Activated naive CD4-positive, alpha-beta T cell treated with anti-CD3 and anti-CD28 coated beads, Interleukin-2, amount 50 U/mL, for 24 hours (primary cell): ENCODE measurements around the gene IL32.
A peak's percentile ranks its signal among the peaks of the same experiment; 100 is the strongest.
"Not testable (repeated sequence)": the region's sequence is repeated elsewhere in the genome, so short reads cannot be mapped to it uniquely, and the experiment has no call there.

Source experiments
- H3K27ac Mint-ChIP-seq: one replicate; pipeline ENCODE4 v1.8.0; 2021; ENCODE audit warnings: mild to moderate bottlenecking, mixed read lengths
- H3K27me3 Mint-ChIP-seq: one replicate; pipeline ENCODE4 v1.8.0; 2021; ENCODE audit warnings: mixed read lengths
- H3K36me3 Mint-ChIP-seq: one replicate; pipeline ENCODE4 v1.8.0; 2021; ENCODE audit warnings: mixed read lengths
- H3K4me1 Mint-ChIP-seq: one replicate; pipeline ENCODE4 v1.8.0; 2021; ENCODE audit warnings: mixed read lengths
- H3K4me3 Mint-ChIP-seq: one replicate; pipeline ENCODE4 v1.8.0; 2021; ENCODE audit warnings: mild to moderate bottlenecking, mixed read lengths
- H3K9me3 Mint-ChIP-seq: one replicate; pipeline ENCODE4 v1.8.0; 2021; ENCODE audit warnings: mixed read lengths

The IL32 gene

DNA sequence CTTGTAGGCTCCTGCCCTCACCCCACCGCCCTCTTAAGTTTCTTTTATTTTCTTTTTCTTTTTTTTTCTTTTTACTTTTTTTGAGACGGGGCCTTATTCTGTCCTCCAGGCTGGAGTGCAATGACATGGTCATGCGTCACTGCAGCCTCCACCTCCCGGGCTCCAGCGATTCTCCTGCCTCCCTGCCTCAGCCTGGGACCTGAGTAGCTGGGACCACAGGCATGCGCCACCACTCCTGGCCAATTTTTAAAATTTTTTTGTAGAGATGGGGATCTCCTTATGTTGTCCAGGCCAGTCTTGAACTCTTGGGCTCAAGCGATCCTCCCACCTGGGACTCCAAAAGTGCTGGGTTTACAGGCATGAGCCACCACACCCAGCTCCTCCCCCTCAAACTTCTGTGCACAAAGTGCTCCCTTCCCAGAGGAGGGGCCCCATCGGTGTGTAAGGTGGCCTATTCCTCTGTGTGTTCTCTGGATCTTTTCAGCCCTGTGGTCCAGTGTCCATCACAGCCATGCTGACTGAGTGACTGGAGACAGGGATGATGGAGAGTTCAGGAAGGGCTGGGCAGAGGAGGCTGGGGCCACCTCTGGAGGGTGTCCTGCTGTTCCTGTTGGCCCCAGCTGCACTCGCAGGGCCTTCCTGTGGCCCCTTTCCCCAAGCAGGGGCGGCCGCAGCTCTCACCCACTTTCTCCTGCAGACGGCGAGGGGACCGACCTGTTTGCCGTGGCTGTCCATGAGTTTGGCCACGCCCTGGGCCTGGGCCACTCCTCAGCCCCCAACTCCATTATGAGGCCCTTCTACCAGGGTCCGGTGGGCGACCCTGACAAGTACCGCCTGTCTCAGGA is 8.9 kb upstream of the IL32 start:
- no peaks in the 10 kb centered on the region for H3K36me3 Mint-ChIP-seq
- H3K4me1 Mint-ChIP-seq: peaks cover 42% of the 10 kb centered on the region
- no peaks in the 10 kb centered on the region for H3K9me3 Mint-ChIP-seq
- no peaks in the 10 kb centered on the region for H3K27me3 Mint-ChIP-seq
- H3K27ac Mint-ChIP-seq: no peak overlapping the region
- H3K4me3 Mint-ChIP-seq: peak overlapping the region; percentile 23

GRCh38 chr16:3057181-3058138 is 8.0 kb upstream of the IL32 start:
- no peak overlapping the region for H3K27ac Mint-ChIP-seq
- no peaks in the 10 kb centered on the region for H3K9me3 Mint-ChIP-seq
- peaks cover 44% of the 10 kb centered on the region for H3K4me1 Mint-ChIP-seq
- no peaks in the 10 kb centered on the region for H3K27me3 Mint-ChIP-seq
- H3K4me3 Mint-ChIP-seq: peak overlapping the region; percentile 33
- no peaks in the 10 kb centered on the region for H3K36me3 Mint-ChIP-seq

- H3K36me3 Mint-ChIP-seq: no peaks in the 10 kb centered on the region
- peaks cover 49% of the 10 kb centered on the region for H3K4me1 Mint-ChIP-seq
- H3K27me3 Mint-ChIP-seq: no peaks in the 10 kb centered on the region
- no peaks in the 10 kb centered on the region for H3K9me3 Mint-ChIP-seq
- H3K4me3 Mint-ChIP-seq: peak overlapping the region; percentile 83
- no peak overlapping the region for H3K27ac Mint-ChIP-seq
Measured at GRCh38 chr16:3058139-3059030, 7.1 kb upstream of the IL32 start.

GRCh38 chr16:3059041-3059722 is 6.3 kb upstream of the IL32 start:
- peak overlapping the region; percentile 86 for H3K4me3 Mint-ChIP-seq
- H3K27ac Mint-ChIP-seq: peak overlapping the region; percentile 35
- H3K27me3 Mint-ChIP-seq: no peaks in the 10 kb centered on the region
- no peaks in the 10 kb centered on the region for H3K9me3 Mint-ChIP-seq
- peaks cover 49% of the 10 kb centered on the region for H3K4me1 Mint-ChIP-seq
- H3K36me3 Mint-ChIP-seq: no peaks in the 10 kb centered on the region

DNA sequence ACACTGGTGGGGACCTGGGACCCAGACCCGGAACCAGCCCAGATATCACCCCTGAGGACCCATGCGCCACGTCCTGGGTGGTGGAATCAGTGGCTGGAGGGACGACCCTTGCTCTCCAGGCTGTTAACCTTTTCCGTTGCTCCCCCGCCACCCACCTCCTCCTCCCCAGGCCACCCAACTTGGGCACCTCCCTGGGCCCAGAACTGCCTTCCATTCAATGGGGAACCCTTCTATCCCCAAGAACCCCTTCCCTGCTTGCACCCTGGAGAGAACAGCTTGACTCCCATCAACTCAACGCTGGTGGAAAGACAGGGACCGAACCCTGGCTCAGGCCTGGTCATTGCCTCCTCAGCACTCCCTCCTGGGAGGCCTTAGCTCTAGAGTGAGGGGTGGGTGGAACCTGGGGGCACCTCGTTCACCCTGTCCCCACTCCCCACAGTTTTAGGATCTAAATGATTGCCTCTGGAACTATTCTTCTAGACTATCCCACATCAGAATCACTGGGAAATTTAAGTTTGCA is 5.7 kb upstream of the IL32 start:
- Mint-ChIP-seq H3K27me3 (no peaks in the 10 kb centered on the region), H3K27ac (peak overlapping the region; percentile 80), H3K4me3 (peak overlapping the region; percentile 86), H3K36me3 (no peaks in the 10 kb centered on the region), H3K4me1 (peaks cover 49% of the 10 kb centered on the region), H3K9me3 (no peaks in the 10 kb centered on the region)

- no peaks in the 10 kb centered on the region for H3K27me3 Mint-ChIP-seq
- peaks cover 2% of the 10 kb centered on the region for H3K36me3 Mint-ChIP-seq
- peak overlapping the region; percentile 86 for H3K4me3 Mint-ChIP-seq
- peaks cover 49% of the 10 kb centered on the region for H3K4me1 Mint-ChIP-seq
- H3K9me3 Mint-ChIP-seq: no peaks in the 10 kb centered on the region
- H3K27ac Mint-ChIP-seq: peak overlapping the region; percentile 80
Measured at GRCh38 chr16:3060339-3061127, 4.9 kb upstream of the IL32 start.

- Mint-ChIP-seq H3K4me3 (no peak overlapping the region), H3K4me1 (peaks cover 44% of the 10 kb centered on the region), H3K27ac (no peak overlapping the region), H3K36me3 (peaks cover 8% of the 10 kb centered on the region), H3K27me3 (no peaks in the 10 kb centered on the region), H3K9me3 (no peaks in the 10 kb centered on the region)
Measured at GRCh38 chr16:3062553-3062952, 2.9 kb upstream of the IL32 start.

- Mint-ChIP-seq H3K27me3 (no peaks in the 10 kb centered on the region), H3K27ac (peak overlapping the region; percentile 89), H3K4me3 (peak overlapping the region; percentile 39), H3K4me1 (peaks cover 55% of the 10 kb centered on the region), H3K36me3 (peaks cover 8% of the 10 kb centered on the region), H3K9me3 (no peaks in the 10 kb centered on the region)
Measured at GRCh38 chr16:3063625-3064386, 1.6 kb upstream of the IL32 start.

- H3K27ac Mint-ChIP-seq: peak overlapping the region; percentile 99
- H3K4me3 Mint-ChIP-seq: peak overlapping the region; percentile 100
- peaks cover 15% of the 10 kb centered on the region for H3K36me3 Mint-ChIP-seq
- H3K27me3 Mint-ChIP-seq: no peaks in the 10 kb centered on the region
- peaks cover 59% of the 10 kb centered on the region for H3K4me1 Mint-ChIP-seq
- H3K9me3 Mint-ChIP-seq: no peaks in the 10 kb centered on the region
Measured at GRCh38 chr16:3065742-3066439, 451 bp downstream of the IL32 start.

- Mint-ChIP-seq H3K4me3 (peak overlapping the region; percentile 100), H3K4me1 (peaks cover 64% of the 10 kb centered on the region), H3K27me3 (no peaks in the 10 kb centered on the region), H3K27ac (peak overlapping the region; percentile 99), H3K9me3 (no peaks in the 10 kb centered on the region), H3K36me3 (peaks cover 15% of the 10 kb centered on the region)
Measured at GRCh38 chr16:3066440-3066748, 954 bp downstream of the IL32 start.

DNA sequence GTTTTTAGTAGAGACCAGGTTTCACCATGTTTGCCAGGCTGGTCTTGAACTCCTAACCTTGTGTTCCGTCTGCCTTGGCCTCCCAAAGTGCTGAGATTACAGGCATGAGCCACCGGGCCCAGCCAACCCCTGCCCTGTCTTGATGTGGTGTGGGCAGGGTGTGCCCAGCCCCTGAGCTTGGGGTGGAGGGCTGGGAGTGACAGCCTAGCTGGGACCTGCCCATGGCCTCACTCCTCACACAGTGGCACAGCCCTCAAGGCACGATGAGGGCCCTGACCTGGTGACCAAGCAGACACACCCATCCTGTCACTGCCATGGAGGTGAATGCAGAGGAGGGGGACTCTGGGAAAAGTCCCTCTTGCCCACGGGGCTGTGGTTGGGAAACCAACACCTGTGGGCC is 3.0 kb downstream of the IL32 start:
- H3K27ac Mint-ChIP-seq: peak overlapping the region; percentile 95
- peaks cover 70% of the 10 kb centered on the region for H3K4me1 Mint-ChIP-seq
- no peaks in the 10 kb centered on the region for H3K27me3 Mint-ChIP-seq
- peaks cover 15% of the 10 kb centered on the region for H3K36me3 Mint-ChIP-seq
- no peaks in the 10 kb centered on the region for H3K9me3 Mint-ChIP-seq
- peak overlapping the region; percentile 100 for H3K4me3 Mint-ChIP-seq

DNA sequence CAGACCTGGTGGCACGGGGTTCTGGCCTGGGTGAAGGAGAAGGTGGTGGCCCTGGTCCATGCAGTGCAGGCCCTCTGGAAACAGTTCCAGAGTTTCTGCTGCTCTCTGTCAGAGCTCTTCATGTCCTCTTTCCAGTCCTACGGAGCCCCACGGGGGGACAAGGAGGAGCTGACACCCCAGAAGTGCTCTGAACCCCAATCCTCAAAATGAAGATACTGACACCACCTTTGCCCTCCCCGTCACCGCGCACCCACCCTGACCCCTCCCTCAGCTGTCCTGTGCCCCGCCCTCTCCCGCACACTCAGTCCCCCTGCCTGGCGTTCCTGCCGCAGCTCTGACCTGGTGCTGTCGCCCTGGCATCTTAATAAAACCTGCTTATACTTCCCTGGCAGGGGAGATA is 3.7 kb downstream of the IL32 start:
- H3K4me3 Mint-ChIP-seq: peak overlapping the region; percentile 26
- H3K4me1 Mint-ChIP-seq: peaks cover 70% of the 10 kb centered on the region
- not testable (repeated sequence) for H3K9me3 Mint-ChIP-seq, H3K27me3 Mint-ChIP-seq
- peak overlapping the region; percentile 80 for H3K27ac Mint-ChIP-seq
- H3K36me3 Mint-ChIP-seq: peaks cover 15% of the 10 kb centered on the region

DNA sequence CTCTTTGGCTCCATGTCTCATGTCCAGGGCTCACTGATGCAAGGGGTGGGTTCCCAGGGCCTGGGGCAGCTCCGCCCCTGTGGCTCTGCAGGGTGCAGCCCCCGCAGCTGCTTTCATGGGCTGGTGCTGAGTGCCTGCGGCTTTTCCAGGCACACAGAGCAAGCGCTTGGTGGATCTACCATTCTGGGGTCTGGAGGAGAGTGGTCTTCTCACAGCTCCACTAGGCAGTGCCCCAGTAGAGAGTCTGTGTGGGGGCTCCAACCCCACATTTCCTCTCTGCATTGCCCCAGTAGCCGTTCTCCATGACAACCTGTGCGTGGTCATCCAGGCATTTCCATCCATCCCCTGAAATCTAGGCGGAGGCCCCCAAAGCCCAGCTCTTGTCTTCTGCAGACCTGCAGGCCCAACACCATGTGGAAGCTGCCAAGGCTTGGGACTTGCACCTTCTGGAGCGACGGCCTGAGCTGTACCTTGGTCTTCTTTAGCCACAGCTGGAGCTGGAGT is 5.2 kb downstream of the IL32 start:
- H3K27ac Mint-ChIP-seq: peak overlapping the region; percentile 80
- peaks cover 73% of the 10 kb centered on the region for H3K4me1 Mint-ChIP-seq
- peaks cover 11% of the 10 kb centered on the region for H3K36me3 Mint-ChIP-seq
- H3K27me3 Mint-ChIP-seq: no peaks in the 10 kb centered on the region
- peak overlapping the region; percentile 36 for H3K4me3 Mint-ChIP-seq
- no peaks in the 10 kb centered on the region for H3K9me3 Mint-ChIP-seq
